Breast epithelium (tissue), 4 donors: ENCODE measurements around the gene PCIF1. TPM values are rescaled to one million over a fixed set of nuclear protein-coding genes. Genes with fewer than 3 reads are reported as not detected.

Experiments
- DNase-seq, 2 donors: peaks; one replicate each; pipeline ENCODE4 v3.0.0-alpha.2; 2019; ENCODE audit warnings: low spot score in 2 of 2
- H3K27ac ChIP-seq, 2 donors: fragments of 200-600 bp; sonication (generic) in 1 of 2; one replicate each; pipeline ENCODE4 v1.5.1; 2016 to 2019; ENCODE audit warnings: mild to moderate bottlenecking in 1 of 2
- H3K27me3 ChIP-seq, 2 donors: fragments of 200-600 bp; sonication (generic) in 1 of 2; one replicate each; pipeline versions ENCODE4 v1.5.1 to v1.6.0; 2017 to 2019; ENCODE audit warnings: control low read depth in 1 of 2, mild to moderate bottlenecking in 1 of 2
- H3K36me3 ChIP-seq: fragments of 200-600 bp; one replicate; pipeline ENCODE4 v1.5.1; 2019
- H3K4me1 ChIP-seq, 2 donors: fragments of 200-600 bp; sonication (generic); one replicate each; pipeline ENCODE4 v1.5.1; 2016 to 2019; ENCODE audit warnings: control low read depth in 1 of 2
- H3K4me3 ChIP-seq, 3 donors: fragments of 200-600 bp; sonication (generic); 1 replicate in 2 of 3; 2 replicates in 1 of 3; pipeline ENCODE4 v1.5.1; 2016 to 2019; ENCODE audit warnings: mild to moderate bottlenecking in 3 of 3, moderate library complexity in 2 of 3
- H3K9me3 ChIP-seq, 2 donors: fragments of 200-600 bp; sonication (generic) in 1 of 2; one replicate each; pipeline ENCODE4 v1.5.1; 2016 to 2019; ENCODE audit warnings: control low read depth in 1 of 2
- POLR2A ChIP-seq: fragments of 450-650 bp; IDR thresholded peaks from one replicate; pipeline ENCODE4 v1.6.1; 2016; ENCODE audit warnings: antibody characterized with exemption, mild to moderate bottlenecking, moderate library complexity
- POLR2AphosphoS5 ChIP-seq, 3 donors: sonication (generic); formaldehyde crosslinking; IDR thresholded peaks; one replicate each; pipeline ENCODE4 v1.6.1; 2017; ENCODE audit warnings: antibody characterized with exemption in 3 of 3
- intact Hi-C: fragments of 100-400 bp; cut with DNase I; formaldehyde crosslinking; loops from one replicate; pipeline ENCODE4 v1.15.1; 2023; ENCODE audit warnings: low total_unique reads
- total RNA-seq, 3 donors: library from RNA; depleted of rRNA; stranded (reverse); fragments of >200 nt; gene quantifications; one replicate each; pipeline ENCODE4 v1.1.0, GENCODE V29; 2016
- TF ChIP-seq, protein P1 (sequence below), 3 donors: fragments of 450-650 bp; IDR thresholded peaks; one replicate each; pipeline ENCODE4 v1.5.1; 2016 to 2017; ENCODE audit warnings: antibody characterized with exemption in 3 of 3, mild to moderate bottlenecking in 3 of 3, moderate library complexity in 3 of 3

PCIF1 gene
- total RNA-seq, 3 donors from 2014 or later: 28.2 to 40.2 (median 30.8) TPM

DNA sequence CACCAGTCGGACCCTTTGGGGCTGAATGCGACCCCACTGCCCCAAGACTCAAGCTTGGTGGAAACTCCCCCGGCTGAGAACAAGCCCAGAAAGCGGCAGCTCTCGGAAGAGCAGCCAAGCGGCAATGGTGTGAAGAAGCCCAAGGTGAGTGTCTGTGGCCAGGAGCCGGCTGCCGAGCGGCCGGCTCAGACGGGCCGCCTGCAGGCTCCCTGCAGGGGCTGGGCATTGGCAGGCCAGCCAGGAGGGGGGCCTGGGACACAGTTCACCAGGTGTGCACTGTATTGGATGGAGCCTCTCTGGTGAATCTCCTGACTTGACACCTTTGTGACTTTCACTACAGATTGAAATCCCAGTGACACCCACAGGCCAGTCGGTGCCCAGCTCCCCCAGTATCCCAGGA is 6.0 kb downstream of the PCIF1 start:
- Histone ChIP-seq H3K27me3 (no peaks in the 10 kb centered on the region), H3K4me1 (no peaks in the 10 kb centered on the region), H3K4me3 (no peak overlapping the region), H3K36me3 (peaks cover 18% of the 10 kb centered on the region), H3K9me3 (no peaks in the 10 kb centered on the region), H3K27ac (no peak overlapping the region)
- TF ChIP-seq, protein P1, sequence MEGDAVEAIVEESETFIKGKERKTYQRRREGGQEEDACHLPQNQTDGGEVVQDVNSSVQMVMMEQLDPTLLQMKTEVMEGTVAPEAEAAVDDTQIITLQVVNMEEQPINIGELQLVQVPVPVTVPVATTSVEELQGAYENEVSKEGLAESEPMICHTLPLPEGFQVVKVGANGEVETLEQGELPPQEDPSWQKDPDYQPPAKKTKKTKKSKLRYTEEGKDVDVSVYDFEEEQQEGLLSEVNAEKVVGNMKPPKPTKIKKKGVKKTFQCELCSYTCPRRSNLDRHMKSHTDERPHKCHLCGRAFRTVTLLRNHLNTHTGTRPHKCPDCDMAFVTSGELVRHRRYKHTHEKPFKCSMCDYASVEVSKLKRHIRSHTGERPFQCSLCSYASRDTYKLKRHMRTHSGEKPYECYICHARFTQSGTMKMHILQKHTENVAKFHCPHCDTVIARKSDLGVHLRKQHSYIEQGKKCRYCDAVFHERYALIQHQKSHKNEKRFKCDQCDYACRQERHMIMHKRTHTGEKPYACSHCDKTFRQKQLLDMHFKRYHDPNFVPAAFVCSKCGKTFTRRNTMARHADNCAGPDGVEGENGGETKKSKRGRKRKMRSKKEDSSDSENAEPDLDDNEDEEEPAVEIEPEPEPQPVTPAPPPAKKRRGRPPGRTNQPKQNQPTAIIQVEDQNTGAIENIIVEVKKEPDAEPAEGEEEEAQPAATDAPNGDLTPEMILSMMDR (IDR thresholded peaks at IDR 0.05): no peak
- no peak for TF ChIP-seq POLR2A
- TF ChIP-seq POLR2AphosphoS5 (IDR thresholded peaks at IDR 0.05): no peak
- no peak for DNase-seq
- intact Hi-C loops: no loop called here

DNA sequence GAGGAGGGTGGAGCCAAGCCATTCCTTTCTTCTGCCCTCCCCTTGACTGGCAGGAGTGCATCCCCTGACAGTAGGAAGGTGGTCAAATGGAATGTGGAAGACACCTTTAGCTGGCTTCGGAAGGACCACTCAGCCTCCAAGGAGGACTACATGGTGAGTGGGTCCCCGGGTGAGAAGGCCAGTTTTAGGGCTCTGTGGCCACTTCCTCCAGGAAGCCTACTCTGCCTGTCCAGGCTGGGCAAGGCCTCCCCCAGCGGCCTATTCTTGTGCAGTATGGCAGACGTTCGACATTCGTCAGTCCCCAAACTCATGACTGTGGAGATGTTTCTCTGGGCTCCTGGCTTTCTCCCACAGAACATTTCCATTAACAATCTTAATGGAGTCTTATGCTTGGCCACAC is 9.1 kb downstream of the PCIF1 start:
- intact Hi-C loops: no loop called here

DNA sequence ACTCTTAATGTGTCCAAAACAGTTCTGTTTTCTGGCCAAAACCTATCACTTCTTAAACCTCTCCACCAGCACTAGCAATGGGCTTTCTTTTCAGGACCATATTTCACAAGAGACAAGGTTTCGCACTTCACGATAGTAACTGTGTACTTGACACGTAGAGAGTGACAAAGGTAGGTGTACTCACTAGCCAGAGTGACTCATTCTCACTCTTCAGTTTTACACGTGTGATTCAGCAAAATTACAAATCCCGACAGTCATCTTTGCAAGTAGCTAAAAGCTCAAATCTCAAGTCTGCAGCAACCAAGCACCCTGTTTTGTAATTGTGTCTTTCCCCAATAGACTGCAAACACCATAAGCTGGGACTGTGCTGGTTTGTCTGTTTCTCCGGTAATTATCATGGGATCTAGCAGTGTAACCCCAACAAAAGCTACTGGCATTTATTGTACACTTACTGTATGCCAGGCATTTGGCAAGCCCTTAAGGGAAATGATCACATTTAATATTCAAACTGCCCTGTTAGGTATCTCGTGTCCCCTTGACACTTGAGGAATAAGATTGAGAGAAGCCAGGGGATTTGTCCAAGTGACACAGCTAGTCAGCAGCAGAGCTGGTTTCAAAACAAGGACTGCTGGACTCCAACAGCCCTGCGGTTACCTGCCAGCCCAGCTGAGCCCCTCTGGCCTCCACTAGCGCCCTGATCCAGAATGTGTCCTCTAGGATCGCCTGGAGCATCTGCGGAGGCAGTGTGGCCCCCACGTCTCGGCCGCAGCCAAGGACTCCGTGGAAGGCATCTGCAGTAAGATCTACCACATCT is 9.9 kb downstream of the PCIF1 start:
- no peak for DNase-seq
- Histone ChIP-seq H3K27me3 (no peaks in the 10 kb centered on the region), H3K4me1 (no peaks in the 10 kb centered on the region), H3K36me3 (peaks cover 13% of the 10 kb centered on the region), H3K27ac (no peak overlapping the region), H3K4me3 (no peak overlapping the region), H3K9me3 (no peaks in the 10 kb centered on the region)
- intact Hi-C loops: no loop called here
- TF ChIP-seq, protein P1 (IDR thresholded peaks at IDR 0.05): no peak
- no peak for TF ChIP-seq POLR2A
- no peak for TF ChIP-seq POLR2AphosphoS5 (IDR thresholded peaks at IDR 0.05)

More for the DNA sequence above, 9.1 kb downstream of the PCIF1 start:
- Histone ChIP-seq H3K4me1 (no peaks in the 10 kb centered on the region), H3K27me3 (no peaks in the 10 kb centered on the region), H3K9me3 (no peaks in the 10 kb centered on the region), H3K4me3 (no peak overlapping the region), H3K36me3 (peaks cover 11% of the 10 kb centered on the region), H3K27ac (no peak overlapping the region)
- TF ChIP-seq POLR2A (no peak), POLR2AphosphoS5 (IDR thresholded peaks at IDR 0.05) (no peak)
- TF ChIP-seq, protein P1 (IDR thresholded peaks at IDR 0.05): no peak
- no peak for DNase-seq

DNA sequence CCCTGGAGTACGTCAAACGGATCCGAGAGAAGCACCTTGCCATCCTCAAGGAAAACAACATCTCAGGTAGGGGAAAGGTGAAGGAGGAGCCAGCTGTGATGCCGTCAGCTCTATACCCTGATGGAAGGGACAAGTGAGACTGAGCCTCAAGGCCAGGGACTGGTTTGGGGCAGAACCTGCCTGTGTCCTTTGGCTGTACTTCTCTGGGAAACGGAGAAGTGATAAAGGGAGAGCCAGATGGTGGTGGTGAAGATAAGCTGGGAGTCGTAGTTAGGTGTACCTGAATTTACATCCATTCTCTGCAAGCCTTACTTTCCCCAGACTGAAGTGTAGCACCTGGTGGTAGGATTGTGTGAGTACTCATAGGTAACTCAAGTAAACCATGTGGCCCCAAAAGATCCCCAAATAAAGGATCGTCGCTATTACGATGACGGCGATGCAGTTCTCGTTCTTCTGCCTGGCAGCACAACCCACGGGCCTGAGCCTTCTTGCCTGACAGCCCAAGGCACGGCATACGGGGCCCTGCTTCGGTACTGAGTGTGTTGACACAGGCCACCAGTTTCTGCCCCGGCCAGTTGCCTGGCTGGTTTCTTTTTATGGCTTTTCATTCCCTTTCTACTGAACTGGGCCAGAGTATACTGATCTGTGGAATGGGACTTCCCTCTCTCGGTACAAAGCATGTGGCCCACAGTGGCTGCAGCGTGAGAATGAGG is 10.6 kb downstream of the PCIF1 start:
- Histone ChIP-seq H3K4me1 (no peaks in the 10 kb centered on the region), H3K4me3 (no peak overlapping the region), H3K27me3 (no peaks in the 10 kb centered on the region), H3K36me3 (peaks cover 16% of the 10 kb centered on the region), H3K9me3 (no peaks in the 10 kb centered on the region), H3K27ac (no peak overlapping the region)
- intact Hi-C loops: no loop called here
- TF ChIP-seq POLR2AphosphoS5 (IDR thresholded peaks at IDR 0.05) (no peak), POLR2A (no peak)
- TF ChIP-seq, protein P1 (IDR thresholded peaks at IDR 0.05): no peak
- DNase-seq: no peak

DNA sequence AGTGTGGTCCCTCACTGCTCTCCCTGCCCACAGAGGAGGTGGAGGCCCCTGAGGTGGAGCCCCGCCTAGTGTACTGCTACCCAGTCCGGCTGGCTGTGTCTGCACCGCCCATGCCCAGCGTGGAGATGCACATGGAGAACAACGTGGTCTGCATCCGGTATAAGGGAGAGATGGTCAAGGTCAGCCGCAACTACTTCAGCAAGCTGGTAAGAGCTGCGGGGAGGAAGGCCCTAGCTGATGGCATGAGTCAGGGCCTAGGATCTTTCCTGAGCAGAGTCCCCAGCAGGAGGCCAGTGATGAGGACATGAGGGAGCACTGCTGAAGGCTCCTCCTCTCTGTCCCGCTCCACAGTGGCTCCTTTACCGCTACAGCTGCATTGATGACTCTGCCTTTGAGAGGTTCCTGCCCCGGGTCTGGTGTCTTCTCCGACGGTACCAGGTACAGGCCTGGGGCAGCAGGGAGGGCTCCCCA is 11.2 kb downstream of the PCIF1 start:
- H3K27ac ChIP-seq: peak overlapping the region; percentile 43 to 82
- H3K36me3 ChIP-seq: peaks cover 16% of the 10 kb centered on the region

More for the DNA sequence above, 11.2 kb downstream of the PCIF1 start:
- DNase-seq: no peak
- intact Hi-C loops: no loop called here
- Histone ChIP-seq H3K27me3 (no peaks in the 10 kb centered on the region), H3K9me3 (no peaks in the 10 kb centered on the region), H3K4me3 (no peak overlapping the region), H3K4me1 (no peaks in the 10 kb centered on the region)
- TF ChIP-seq POLR2A: no peak
- TF ChIP-seq, protein P1 (IDR thresholded peaks at IDR 0.05): no peak
- TF ChIP-seq POLR2AphosphoS5 (IDR thresholded peaks at IDR 0.05): no peak
